Astrocyte (in vitro differentiated cells and primary cell): ENCODE measurements around the gene PRXL2B. TPM values are rescaled to one million over a fixed set of nuclear protein-coding genes. Genes with fewer than 3 reads are reported as not detected.

Experiments used
- DNase-seq: peaks from one replicate; pipeline ENCODE4 v3.0.0-alpha.2; 2010; ENCODE audit warnings: low read depth
- FAIRE-seq: peaks from 2 replicates; lab custom pipeline; 2011; peaks lifted over from hg19 to GRCh38; lab: Jason Lieb, UNC
- H2AFZ ChIP-seq: 2 replicates; pipeline ENCODE4 v1.6.0; 2012; ENCODE audit warnings: low read depth, low read length, inconsistent platforms
- H3K27ac ChIP-seq: 2 replicates; pipeline ENCODE4 v1.5.1; 2011; ENCODE audit warnings: low read depth, low read length, inconsistent platforms
- H3K27me3 ChIP-seq: 2 replicates; pipeline ENCODE4 v1.6.0; 2011; ENCODE audit warnings: low read length, inconsistent platforms; ENCODE audit not compliant: insufficient read depth
- H3K36me3 ChIP-seq: 2 replicates; pipeline ENCODE4 v1.5.1; 2011; ENCODE audit warnings: low read length, inconsistent platforms; ENCODE audit not compliant: insufficient read depth
- H3K4me1 ChIP-seq: 2 replicates; pipeline ENCODE4 v1.5.1; 2011; ENCODE audit warnings: low read length, inconsistent platforms; ENCODE audit not compliant: insufficient read depth
- H3K4me2 ChIP-seq: 2 replicates; pipeline ENCODE4 v1.6.0; 2012; ENCODE audit warnings: low read length, inconsistent platforms
- H3K4me3 ChIP-seq: 2 replicates; pipeline ENCODE4 v1.5.1; 2011; ENCODE audit warnings: low read depth, mild to moderate bottlenecking, low read length, inconsistent platforms; ENCODE audit not compliant: insufficient read depth
- H3K79me2 ChIP-seq: 2 replicates; pipeline ENCODE4 v1.6.0; 2012; ENCODE audit warnings: mild to moderate bottlenecking, low read length, inconsistent platforms; ENCODE audit not compliant: insufficient read depth
- H3K9ac ChIP-seq: 2 replicates; pipeline ENCODE4 v1.6.0; 2012; ENCODE audit warnings: mild to moderate bottlenecking, low read length, inconsistent platforms
- H3K9me3 ChIP-seq: 2 replicates; pipeline ENCODE4 v1.5.1; 2012; ENCODE audit warnings: low read depth, mild to moderate bottlenecking, low read length, inconsistent platforms; ENCODE audit not compliant: insufficient read depth
- H4K20me1 ChIP-seq: 2 replicates; pipeline ENCODE4 v1.6.0; 2012; ENCODE audit warnings: low read length, inconsistent platforms; ENCODE audit not compliant: insufficient read depth
- H3K27ac Mint-ChIP-seq: one replicate; pipeline ENCODE4 v1.8.0; 2021; ENCODE audit warnings: mild to moderate bottlenecking, mixed read lengths; ENCODE audit not compliant: unreplicated experiment
- H3K27me3 Mint-ChIP-seq: one replicate; pipeline ENCODE4 v1.8.0; 2021; ENCODE audit warnings: low read depth, mixed read lengths; ENCODE audit not compliant: unreplicated experiment
- H3K36me3 Mint-ChIP-seq: one replicate; pipeline ENCODE4 v1.8.0; 2021; ENCODE audit warnings: low read depth, mixed read lengths; ENCODE audit not compliant: unreplicated experiment
- H3K4me1 Mint-ChIP-seq: one replicate; pipeline ENCODE4 v1.8.0; 2021; ENCODE audit warnings: low read depth, mixed read lengths; ENCODE audit not compliant: unreplicated experiment
- H3K4me3 Mint-ChIP-seq: one replicate; pipeline ENCODE4 v1.8.0; 2021; ENCODE audit warnings: mild to moderate bottlenecking, moderate library complexity, mixed read lengths; ENCODE audit not compliant: unreplicated experiment
- H3K9me3 Mint-ChIP-seq: one replicate; pipeline ENCODE4 v1.8.0; 2021; ENCODE audit warnings: mild to moderate bottlenecking, mixed read lengths; ENCODE audit not compliant: unreplicated experiment
- EZH2 ChIP-seq: IDR thresholded peaks from 2 replicates; pipeline ENCODE4 v1.6.1; 2012; ENCODE audit warnings: mild to moderate bottlenecking, low read length, inconsistent platforms; ENCODE audit not compliant: insufficient read depth
- total RNA-seq: library from RNA; stranded (reverse); gene quantifications from 2 replicates; pipeline ENCODE4 v1.2.1, GENCODE V29; 2021
- TF ChIP-seq, protein P1 (sequence below): IDR thresholded peaks from 2 replicates; pipeline ENCODE4 v1.5.1; 2011; ENCODE audit warnings: low read depth, mild to moderate bottlenecking, inconsistent platforms, low read length, moderate library complexity; ENCODE audit not compliant: insufficient read depth

Gene PRXL2B
- total RNA-seq, 1 donor from 2014 or later: 19.2 TPM

DNA sequence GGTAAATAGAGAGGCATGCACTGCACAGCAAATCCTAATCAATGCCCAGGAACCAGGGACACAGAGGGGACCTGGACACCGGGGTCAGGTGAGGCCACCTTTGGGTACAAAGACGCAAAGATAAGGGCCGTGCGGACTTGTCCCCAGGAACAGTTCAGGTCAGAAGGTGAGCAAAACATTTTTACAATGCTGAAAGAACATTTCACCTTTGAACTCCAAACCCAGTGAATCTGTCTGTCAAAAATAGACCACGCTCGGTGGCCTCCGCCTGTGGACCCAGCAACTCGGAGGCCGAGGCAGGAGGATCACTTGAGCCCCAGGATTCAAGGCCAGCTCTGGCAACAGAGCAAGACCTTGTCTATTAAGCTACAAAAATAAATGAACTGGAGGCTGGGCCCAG is 15.2 kb upstream of the PRXL2B start:
- no peaks in the 10 kb centered on the region for H3K4me1 Mint-ChIP-seq
- Histone ChIP-seq H2AFZ (no peak overlapping the region), H3K4me3 (no peak overlapping the region), H3K4me2 (no peak overlapping the region), H3K36me3 (no peaks in the 10 kb centered on the region), H3K9ac (no peak overlapping the region), H3K27me3 (no peaks in the 10 kb centered on the region), H4K20me1 (no peaks in the 10 kb centered on the region), H3K27ac (no peak overlapping the region), H3K4me1 (no peaks in the 10 kb centered on the region), H3K9me3 (no peaks in the 10 kb centered on the region), H3K79me2 (no peaks in the 10 kb centered on the region)
- H3K4me3 Mint-ChIP-seq: no peak overlapping the region
- peaks cover 31% of the 10 kb centered on the region for H3K27me3 Mint-ChIP-seq
- no peak for TF ChIP-seq EZH2
- TF ChIP-seq, protein P1, sequence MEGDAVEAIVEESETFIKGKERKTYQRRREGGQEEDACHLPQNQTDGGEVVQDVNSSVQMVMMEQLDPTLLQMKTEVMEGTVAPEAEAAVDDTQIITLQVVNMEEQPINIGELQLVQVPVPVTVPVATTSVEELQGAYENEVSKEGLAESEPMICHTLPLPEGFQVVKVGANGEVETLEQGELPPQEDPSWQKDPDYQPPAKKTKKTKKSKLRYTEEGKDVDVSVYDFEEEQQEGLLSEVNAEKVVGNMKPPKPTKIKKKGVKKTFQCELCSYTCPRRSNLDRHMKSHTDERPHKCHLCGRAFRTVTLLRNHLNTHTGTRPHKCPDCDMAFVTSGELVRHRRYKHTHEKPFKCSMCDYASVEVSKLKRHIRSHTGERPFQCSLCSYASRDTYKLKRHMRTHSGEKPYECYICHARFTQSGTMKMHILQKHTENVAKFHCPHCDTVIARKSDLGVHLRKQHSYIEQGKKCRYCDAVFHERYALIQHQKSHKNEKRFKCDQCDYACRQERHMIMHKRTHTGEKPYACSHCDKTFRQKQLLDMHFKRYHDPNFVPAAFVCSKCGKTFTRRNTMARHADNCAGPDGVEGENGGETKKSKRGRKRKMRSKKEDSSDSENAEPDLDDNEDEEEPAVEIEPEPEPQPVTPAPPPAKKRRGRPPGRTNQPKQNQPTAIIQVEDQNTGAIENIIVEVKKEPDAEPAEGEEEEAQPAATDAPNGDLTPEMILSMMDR: no peak
- H3K27ac Mint-ChIP-seq: no peak overlapping the region
- peaks cover 4% of the 10 kb centered on the region for H3K9me3 Mint-ChIP-seq
- FAIRE-seq (no peak), DNase-seq (no peak)
- H3K36me3 Mint-ChIP-seq: no peaks in the 10 kb centered on the region

DNA sequence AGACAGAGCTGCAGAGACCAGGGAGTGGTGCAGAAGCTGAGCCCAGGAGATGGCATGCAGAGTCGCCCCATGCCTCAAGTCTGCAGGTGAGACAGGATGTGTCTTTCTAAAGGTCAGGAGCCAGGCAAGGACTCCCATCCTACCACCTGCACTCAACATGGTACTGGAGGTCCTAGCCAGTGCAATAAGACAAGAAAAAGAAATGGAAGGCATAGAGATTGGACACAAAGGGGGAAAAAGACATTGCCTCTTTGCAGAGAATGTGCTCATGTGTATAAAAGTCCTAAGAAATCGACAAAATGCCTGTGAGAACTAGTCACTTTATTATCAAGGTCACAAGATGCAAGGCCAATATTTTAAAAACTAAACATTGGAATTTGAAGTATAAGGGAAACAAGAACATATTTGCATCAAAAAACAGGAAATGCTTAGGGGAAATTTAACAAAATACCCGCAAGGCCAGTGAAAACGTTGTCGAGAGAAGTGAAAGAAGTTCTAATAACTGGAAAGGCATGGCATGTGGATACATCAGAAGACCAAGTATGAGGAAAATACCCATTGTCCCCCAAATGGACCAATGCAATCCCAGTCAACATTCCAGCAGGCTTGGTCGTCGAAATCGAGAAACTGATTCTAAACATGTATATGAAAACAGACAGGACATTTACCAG is 13.2 kb upstream of the PRXL2B start:
- Histone ChIP-seq H3K9ac (no peak overlapping the region), H4K20me1 (no peaks in the 10 kb centered on the region), H3K4me1 (peaks cover 3% of the 10 kb centered on the region), H3K4me2 (no peak overlapping the region), H3K9me3 (no peaks in the 10 kb centered on the region), H3K79me2 (no peaks in the 10 kb centered on the region), H3K27me3 (no peaks in the 10 kb centered on the region), H3K4me3 (no peak overlapping the region), H3K36me3 (no peaks in the 10 kb centered on the region), H2AFZ (no peak overlapping the region), H3K27ac (no peak overlapping the region)
- Mint-ChIP-seq H3K27me3 (peaks cover 31% of the 10 kb centered on the region), H3K36me3 (no peaks in the 10 kb centered on the region), H3K4me3 (no peak overlapping the region), H3K9me3 (peaks cover 4% of the 10 kb centered on the region), H3K4me1 (peaks cover 2% of the 10 kb centered on the region), H3K27ac (no peak overlapping the region)
- no peak for DNase-seq
- no peak for TF ChIP-seq EZH2
- TF ChIP-seq, protein P1: no peak
- FAIRE-seq: no peak

DNA sequence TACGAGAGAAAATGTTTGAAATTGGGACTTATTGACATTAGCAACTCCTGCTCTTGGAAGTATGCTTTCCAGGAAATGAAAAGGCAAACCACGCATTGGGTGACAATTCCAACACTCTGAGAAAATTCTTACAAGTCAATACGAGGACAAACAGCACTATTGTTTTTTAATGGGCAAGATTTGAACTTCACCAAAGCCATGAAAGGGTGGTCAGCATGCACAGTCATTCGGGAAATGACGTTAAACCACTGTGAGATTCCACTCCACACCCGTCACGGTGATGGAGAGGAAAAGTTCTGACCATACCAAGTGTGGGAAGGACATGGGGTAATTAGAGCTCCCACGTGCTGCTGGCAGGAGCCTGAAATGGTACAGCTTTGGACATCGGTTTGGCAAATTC is 12.2 kb upstream of the PRXL2B start:
- H3K27ac Mint-ChIP-seq: no peak overlapping the region
- peaks cover 4% of the 10 kb centered on the region for H3K9me3 Mint-ChIP-seq
- H3K4me3 Mint-ChIP-seq: no peak overlapping the region
- Histone ChIP-seq H2AFZ (no peak overlapping the region), H3K4me2 (no peak overlapping the region), H4K20me1 (no peaks in the 10 kb centered on the region), H3K27ac (no peak overlapping the region), H3K4me3 (no peak overlapping the region), H3K36me3 (no peaks in the 10 kb centered on the region), H3K79me2 (no peaks in the 10 kb centered on the region), H3K9me3 (no peaks in the 10 kb centered on the region), H3K27me3 (no peaks in the 10 kb centered on the region), H3K4me1 (peaks cover 3% of the 10 kb centered on the region), H3K9ac (no peak overlapping the region)
- no peak for TF ChIP-seq EZH2
- TF ChIP-seq, protein P1: no peak
- H3K36me3 Mint-ChIP-seq: no peaks in the 10 kb centered on the region
- DNase-seq (no peak), FAIRE-seq (no peak)
- peaks cover 26% of the 10 kb centered on the region for H3K27me3 Mint-ChIP-seq
- H3K4me1 Mint-ChIP-seq: peaks cover 3% of the 10 kb centered on the region
